HEK293 (cell line): ENCODE data around the gene DNAJB11.

ENCODE experiments used
- CTCF ChIA-PET: fragments of 350-600 bp; formaldehyde crosslinking; extraction: SDS; loops from one replicate; lab custom pipeline; 2021; ENCODE audit warnings: antibody characterized with exemption; lab: Yijun Ruan, JAX
- POLR2A ChIA-PET: fragments of 300-600 bp; formaldehyde crosslinking; extraction: SDS; loops from one replicate; lab custom pipeline; 2020; ENCODE audit warnings: antibody characterized with exemption, inconsistent platforms; lab: Yijun Ruan, JAX
- H3K27ac ChIP-seq: fragments of 200-500 bp; sonication (Bioruptor generic); 2 replicates; pipeline ENCODE4 v1.5.1; 2014; ENCODE audit warnings: low read depth, low read length, control low read depth, inconsistent platforms; ENCODE audit errors: extremely low read depth
- H3K36me3 ChIP-seq, 2 experiments: fragments of 200-500 bp in 1 of 2; sonication (Bioruptor generic) in 1 of 2; 1 replicate in 1 of 2; 2 replicates in 1 of 2; pipeline ENCODE4 v1.5.1; 2014 to 2017; ENCODE audit warnings: inconsistent platforms in 2 of 2, low read length in 2 of 2; ENCODE audit not compliant: control insufficient read depth in 2 of 2, insufficient read depth in 1 of 2
- H3K4me1 ChIP-seq: fragments of 200-500 bp; sonication (Bioruptor generic); 2 replicates; pipeline ENCODE4 v1.5.1; 2014; ENCODE audit warnings: mild to moderate bottlenecking, low read length, inconsistent platforms; ENCODE audit not compliant: control insufficient read depth, insufficient read depth
- H3K4me3 ChIP-seq: 2 replicates; pipeline ENCODE4 v1.5.1; 2011; ENCODE audit warnings: low read depth, mild to moderate bottlenecking, control low read depth, low read length, moderate library complexity
- H3K9me3 ChIP-seq: fragments of 200-500 bp; sonication (Bioruptor generic); 2 replicates; pipeline ENCODE4 v1.5.1; 2014; ENCODE audit warnings: low read depth, low read length, inconsistent platforms; ENCODE audit not compliant: control insufficient read depth, insufficient read depth
- CTCF ChIP-seq: fragments of 450-650 bp; formaldehyde crosslinking; IDR thresholded peaks from 2 replicates; pipeline ENCODE4 v1.5.1; 2016; ENCODE audit warnings: missing biosample characterization, missing genetic modification characterization
- KLF17 ChIP-seq: fragments of 450-650 bp; formaldehyde crosslinking; IDR thresholded peaks from 2 replicates; pipeline ENCODE4 v1.5.1; 2016; ENCODE audit warnings: missing biosample characterization, missing genetic modification characterization
- PRDM1 ChIP-seq: fragments of 450-650 bp; formaldehyde crosslinking; IDR thresholded peaks from 2 replicates; pipeline ENCODE4; 2016; ENCODE audit warnings: missing biosample characterization, missing genetic modification characterization
- SCRT2 ChIP-seq: fragments of 450-650 bp; formaldehyde crosslinking; IDR thresholded peaks from 2 replicates; pipeline ENCODE4 v1.5.1; 2016; ENCODE audit warnings: missing biosample characterization, missing genetic modification characterization
- ZBTB8A ChIP-seq: fragments of 450-650 bp; formaldehyde crosslinking; IDR thresholded peaks from 2 replicates; pipeline ENCODE4 v1.5.1; 2016; ENCODE audit warnings: missing biosample characterization, missing genetic modification characterization
- ZNF10 ChIP-seq: fragments of 450-650 bp; formaldehyde crosslinking; IDR thresholded peaks from 2 replicates; pipeline ENCODE4 v1.5.1; 2017; ENCODE audit warnings: missing biosample characterization, missing genetic modification characterization
- ZNF223 ChIP-seq: fragments of 450-650 bp; formaldehyde crosslinking; IDR thresholded peaks from 2 replicates; pipeline ENCODE4 v1.5.1; 2016; ENCODE audit warnings: missing biosample characterization, missing genetic modification characterization
- ZNF544 ChIP-seq: fragments of 450-650 bp; formaldehyde crosslinking; IDR thresholded peaks from 2 replicates; pipeline ENCODE4 v1.5.0; 2017; ENCODE audit warnings: missing biosample characterization, missing genetic modification characterization
- ZNF560 ChIP-seq: fragments of 450-650 bp; formaldehyde crosslinking; IDR thresholded peaks from 2 replicates; pipeline ENCODE4 v1.5.1; 2017; ENCODE audit warnings: missing biosample characterization, missing genetic modification characterization, borderline replicate concordance
- ZNF596 ChIP-seq: fragments of 450-650 bp; IDR thresholded peaks from 2 replicates; pipeline ENCODE4 v1.5.0; 2018; ENCODE audit warnings: missing biosample characterization, mild to moderate bottlenecking, missing genetic modification characterization, moderate library complexity
- ZNF626 ChIP-seq: fragments of 450-650 bp; sonication (Bioruptor Pico); formaldehyde crosslinking; IDR thresholded peaks from 2 replicates; pipeline ENCODE4 v1.5.1; 2018; ENCODE audit warnings: missing biosample characterization, missing genetic modification characterization, inconsistent platforms
- ZNF664 ChIP-seq: fragments of 450-650 bp; formaldehyde crosslinking; IDR thresholded peaks from 2 replicates; pipeline ENCODE4 v1.5.1; 2016; ENCODE audit warnings: missing biosample characterization, missing genetic modification characterization
- ZNF692 ChIP-seq: fragments of 450-650 bp; formaldehyde crosslinking; IDR thresholded peaks from 2 replicates; pipeline ENCODE4 v1.5.1; 2016; ENCODE audit warnings: missing biosample characterization, missing genetic modification characterization
- ZNF785 ChIP-seq: fragments of 450-650 bp; formaldehyde crosslinking; IDR thresholded peaks from 2 replicates; pipeline ENCODE4 v1.5.1; 2016; ENCODE audit warnings: missing biosample characterization, missing genetic modification characterization
- TF ChIP-seq, protein P1 (sequence below): fragments of 450-650 bp; formaldehyde crosslinking; IDR thresholded peaks from 2 replicates; pipeline ENCODE4 v1.5.0; 2017; ENCODE audit warnings: missing biosample characterization, missing genetic modification characterization, borderline replicate concordance
- TF ChIP-seq, protein P2 (sequence below): fragments of 450-650 bp; formaldehyde crosslinking; IDR thresholded peaks from 2 replicates; pipeline ENCODE4 v1.5.1; 2016; ENCODE audit warnings: missing biosample characterization, missing genetic modification characterization
- TF ChIP-seq, protein P3 (sequence below): fragments of 450-650 bp; formaldehyde crosslinking; conservative IDR thresholded peaks from 2 replicates; pipeline ENCODE4 v1.5.1; 2016; ENCODE audit warnings: low read depth, missing biosample characterization, missing genetic modification characterization

The DNAJB11 gene

GRCh38 chr3:186614597-186615483, 44.3 kb downstream of the DNAJB11 start (continued):
- TF ChIP-seq, protein P1, sequence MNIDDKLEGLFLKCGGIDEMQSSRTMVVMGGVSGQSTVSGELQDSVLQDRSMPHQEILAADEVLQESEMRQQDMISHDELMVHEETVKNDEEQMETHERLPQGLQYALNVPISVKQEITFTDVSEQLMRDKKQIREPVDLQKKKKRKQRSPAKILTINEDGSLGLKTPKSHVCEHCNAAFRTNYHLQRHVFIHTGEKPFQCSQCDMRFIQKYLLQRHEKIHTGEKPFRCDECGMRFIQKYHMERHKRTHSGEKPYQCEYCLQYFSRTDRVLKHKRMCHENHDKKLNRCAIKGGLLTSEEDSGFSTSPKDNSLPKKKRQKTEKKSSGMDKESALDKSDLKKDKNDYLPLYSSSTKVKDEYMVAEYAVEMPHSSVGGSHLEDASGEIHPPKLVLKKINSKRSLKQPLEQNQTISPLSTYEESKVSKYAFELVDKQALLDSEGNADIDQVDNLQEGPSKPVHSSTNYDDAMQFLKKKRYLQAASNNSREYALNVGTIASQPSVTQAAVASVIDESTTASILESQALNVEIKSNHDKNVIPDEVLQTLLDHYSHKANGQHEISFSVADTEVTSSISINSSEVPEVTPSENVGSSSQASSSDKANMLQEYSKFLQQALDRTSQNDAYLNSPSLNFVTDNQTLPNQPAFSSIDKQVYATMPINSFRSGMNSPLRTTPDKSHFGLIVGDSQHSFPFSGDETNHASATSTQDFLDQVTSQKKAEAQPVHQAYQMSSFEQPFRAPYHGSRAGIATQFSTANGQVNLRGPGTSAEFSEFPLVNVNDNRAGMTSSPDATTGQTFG = no peak
- TF ChIP-seq ZBTB8A (tag by site-specific recombination) (no peak), ZNF692 (tag by site-specific recombination) (0 out of 2 replicates have a peak, but pooled peaks have one; percentile 32), PRDM1 (tag by site-specific recombination) (peak; percentile 95), KLF17 (tag by site-specific recombination) (no peak), SCRT2 (tag by site-specific recombination) (peak; percentile 98), ZNF626 (no peak), CTCF (peak; percentile 82), ZNF223 (tag by site-specific recombination) (peak; percentile 53; the same call in 1 of the 2 replicates), ZNF10 (tag by site-specific recombination) (peak; percentile 97)
- TF ChIP-seq, protein P2, sequence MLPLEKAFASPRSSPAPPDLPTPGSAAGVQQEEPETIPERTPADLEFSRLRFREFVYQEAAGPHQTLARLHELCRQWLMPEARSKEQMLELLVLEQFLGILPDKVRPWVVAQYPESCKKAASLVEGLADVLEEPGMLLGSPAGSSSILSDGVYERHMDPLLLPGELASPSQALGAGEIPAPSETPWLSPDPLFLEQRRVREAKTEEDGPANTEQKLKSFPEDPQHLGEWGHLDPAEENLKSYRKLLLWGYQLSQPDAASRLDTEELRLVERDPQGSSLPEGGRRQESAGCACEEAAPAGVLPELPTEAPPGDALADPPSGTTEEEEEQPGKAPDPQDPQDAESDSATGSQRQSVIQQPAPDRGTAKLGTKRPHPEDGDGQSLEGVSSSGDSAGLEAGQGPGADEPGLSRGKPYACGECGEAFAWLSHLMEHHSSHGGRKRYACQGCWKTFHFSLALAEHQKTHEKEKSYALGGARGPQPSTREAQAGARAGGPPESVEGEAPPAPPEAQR = no peak
- TF ChIP-seq, all 188 proteins: peak for 14

GRCh38 chr3:186616299-186616617, 45.7 kb downstream of the DNAJB11 start:
- no peaks in the 10 kb centered on the region for H3K9me3 ChIP-seq
- H3K36me3 ChIP-seq = no peaks in the 10 kb centered on the region
- TF ChIP-seq, protein P3, sequence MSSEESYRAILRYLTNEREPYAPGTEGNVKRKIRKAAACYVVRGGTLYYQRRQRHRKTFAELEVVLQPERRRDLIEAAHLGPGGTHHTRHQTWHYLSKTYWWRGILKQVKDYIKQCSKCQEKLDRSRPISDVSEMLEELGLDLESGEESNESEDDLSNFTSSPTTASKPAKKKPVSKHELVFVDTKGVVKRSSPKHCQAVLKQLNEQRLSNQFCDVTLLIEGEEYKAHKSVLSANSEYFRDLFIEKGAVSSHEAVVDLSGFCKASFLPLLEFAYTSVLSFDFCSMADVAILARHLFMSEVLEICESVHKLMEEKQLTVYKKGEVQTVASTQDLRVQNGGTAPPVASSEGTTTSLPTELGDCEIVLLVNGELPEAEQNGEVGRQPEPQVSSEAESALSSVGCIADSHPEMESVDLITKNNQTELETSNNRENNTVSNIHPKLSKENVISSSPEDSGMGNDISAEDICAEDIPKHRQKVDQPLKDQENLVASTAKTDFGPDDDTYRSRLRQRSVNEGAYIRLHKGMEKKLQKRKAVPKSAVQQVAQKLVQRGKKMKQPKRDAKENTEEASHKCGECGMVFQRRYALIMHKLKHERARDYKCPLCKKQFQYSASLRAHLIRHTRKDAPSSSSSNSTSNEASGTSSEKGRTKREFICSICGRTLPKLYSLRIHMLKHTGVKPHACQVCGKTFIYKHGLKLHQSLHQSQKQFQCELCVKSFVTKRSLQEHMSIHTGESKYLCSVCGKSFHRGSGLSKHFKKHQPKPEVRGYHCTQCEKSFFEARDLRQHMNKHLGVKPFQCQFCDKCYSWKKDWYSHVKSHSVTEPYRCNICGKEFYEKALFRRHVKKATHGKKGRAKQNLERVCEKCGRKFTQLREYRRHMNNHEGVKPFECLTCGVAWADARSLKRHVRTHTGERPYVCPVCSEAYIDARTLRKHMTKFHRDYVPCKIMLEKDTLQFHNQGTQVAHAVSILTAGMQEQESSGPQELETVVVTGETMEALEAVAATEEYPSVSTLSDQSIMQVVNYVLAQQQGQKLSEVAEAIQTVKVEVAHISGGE (tag by site-specific recombination) = no peak
- TF ChIP-seq ZNF664 (tag by site-specific recombination) (no peak), ZNF596 (no peak), ZNF560 (no peak), PRDM1 (tag by site-specific recombination) (no peak), ZNF544 (tag by site-specific recombination) (no peak), ZNF785 (no peak)
- ChIA-PET CTCF (interaction anchor here (0.6 to 5.7 kb wide), 20 partner anchors 8 to 657 kb away, joined by 3 to 59 read pairs (median 8); partner anchors contain the start of genes CRYGS and HRG), POLR2A (interaction anchor here (1.0 to 1.8 kb wide), 3 partner anchors 49 to 167 kb away, joined by 3 to 8 read pairs (median 5); partner anchors contain the start of genes EIF4A2 and TBCCD1)
- no peaks in the 10 kb centered on the region for H3K4me1 ChIP-seq
- H3K27ac ChIP-seq = no peak overlapping the region
- H3K4me3 ChIP-seq = no peak overlapping the region
